Tibial nerve (tissue), 4 donors: ENCODE data around the gene OR8U1. TPM values are rescaled to one million over a fixed set of nuclear protein-coding genes. Genes with fewer than 3 reads are reported as not detected.
"Not testable (repeated sequence)": the region's sequence is repeated elsewhere in the genome, so short reads cannot be mapped to it uniquely, and the experiment has no call there.

Experiments
- DNase-seq, 2 donors: peaks; one replicate each; pipeline ENCODE4 v3.0.0-alpha.2; 2019; ENCODE audit warnings: low spot score in 2 of 2
- H3K27ac ChIP-seq, 4 donors: fragments of 200-600 bp; sonication (generic) in 3 of 4; one replicate each; pipeline ENCODE4 v1.5.1; 2017 to 2019; ENCODE audit warnings: mild to moderate bottlenecking in 1 of 4
- H3K27me3 ChIP-seq, 2 donors: fragments of 200-600 bp; sonication (generic) in 1 of 2; one replicate each; pipeline versions ENCODE4 v1.5.1 to v1.6.0; 2017 to 2019
- H3K36me3 ChIP-seq, 3 donors: fragments of 200-600 bp; sonication (generic); one replicate each; pipeline ENCODE4 v1.5.1; 2018 to 2019
- H3K4me1 ChIP-seq, 4 donors: fragments of 200-600 bp; sonication (generic) in 3 of 4; one replicate each; pipeline ENCODE4 v1.5.1; 2017 to 2019
- H3K4me3 ChIP-seq, 4 donors: fragments of 200-600 bp; sonication (generic) in 3 of 4; one replicate each; pipeline ENCODE4 v1.5.1; 2017 to 2019; ENCODE audit warnings: mild to moderate bottlenecking in 1 of 4, moderate library complexity in 1 of 4
- H3K9me3 ChIP-seq, 4 donors: fragments of 200-600 bp; sonication (generic) in 3 of 4; one replicate each; pipeline ENCODE4 v1.5.1; 2017 to 2019
- EP300 ChIP-seq, 2 donors: sonication (generic); formaldehyde crosslinking; IDR thresholded peaks; one replicate each; pipeline ENCODE4 v1.6.1; 2017; ENCODE audit warnings: antibody characterized with exemption in 2 of 2, mild to moderate bottlenecking in 1 of 2
- POLR2A ChIP-seq, 2 donors: fragments of 450-650 bp; IDR thresholded peaks; one replicate each; pipeline ENCODE4 v1.6.1; 2017; ENCODE audit warnings: antibody characterized with exemption in 2 of 2, mild to moderate bottlenecking in 2 of 2, moderate library complexity in 2 of 2
- WGBS, 2 donors: methylation state at CpG; one replicate each; pipeline ENCODE4 v1.1.5; 2018; 5-methylcytosine and 5-hydroxymethylcytosine counted together
- total RNA-seq, 4 donors: library from RNA; depleted of rRNA; stranded (reverse); fragments of >200 nt; gene quantifications; one replicate each; pipeline ENCODE4 v1.1.0, GENCODE V29; 2016
- TF ChIP-seq, protein P1 (sequence below), 5 experiments: fragments of 200-600 bp in 3 of 5; fragments of 450-650 bp in 2 of 5; sonication (generic) in 3 of 5; IDR thresholded peaks; one replicate each; pipeline ENCODE4 v1.5.1; 2016 to 2019; ENCODE audit warnings: antibody characterized with exemption in 5 of 5, mild to moderate bottlenecking in 3 of 5, moderate library complexity in 2 of 5

Gene OR8U1
- total RNA-seq, 4 donors from 2014 or later, result not detected

- WGBS, 2 donors, result 85% methylated on average over 2 of the region's 2 CpGs
- no peak for DNase-seq
- Histone ChIP-seq H3K27ac (no peak within 1 kb of the TSS), H3K27me3 (no peaks in the 10 kb centered on the region), H3K9me3 (no peaks in the 10 kb centered on the region), H3K4me3 (no peak within 1 kb of the TSS), H3K4me1 (no peaks in the 10 kb centered on the region), H3K36me3 (no peaks in the 10 kb centered on the region)
- TF ChIP-seq, protein P1, sequence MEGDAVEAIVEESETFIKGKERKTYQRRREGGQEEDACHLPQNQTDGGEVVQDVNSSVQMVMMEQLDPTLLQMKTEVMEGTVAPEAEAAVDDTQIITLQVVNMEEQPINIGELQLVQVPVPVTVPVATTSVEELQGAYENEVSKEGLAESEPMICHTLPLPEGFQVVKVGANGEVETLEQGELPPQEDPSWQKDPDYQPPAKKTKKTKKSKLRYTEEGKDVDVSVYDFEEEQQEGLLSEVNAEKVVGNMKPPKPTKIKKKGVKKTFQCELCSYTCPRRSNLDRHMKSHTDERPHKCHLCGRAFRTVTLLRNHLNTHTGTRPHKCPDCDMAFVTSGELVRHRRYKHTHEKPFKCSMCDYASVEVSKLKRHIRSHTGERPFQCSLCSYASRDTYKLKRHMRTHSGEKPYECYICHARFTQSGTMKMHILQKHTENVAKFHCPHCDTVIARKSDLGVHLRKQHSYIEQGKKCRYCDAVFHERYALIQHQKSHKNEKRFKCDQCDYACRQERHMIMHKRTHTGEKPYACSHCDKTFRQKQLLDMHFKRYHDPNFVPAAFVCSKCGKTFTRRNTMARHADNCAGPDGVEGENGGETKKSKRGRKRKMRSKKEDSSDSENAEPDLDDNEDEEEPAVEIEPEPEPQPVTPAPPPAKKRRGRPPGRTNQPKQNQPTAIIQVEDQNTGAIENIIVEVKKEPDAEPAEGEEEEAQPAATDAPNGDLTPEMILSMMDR (IDR thresholded peaks at IDR 0.05), result no peak
- TF ChIP-seq EP300 (IDR thresholded peaks at IDR 0.05), result no peak
- no peak for TF ChIP-seq POLR2A (IDR thresholded peaks at IDR 0.05)
Observed at GRCh38 chr11:56353991-56354390, 21.4 kb upstream of the OR8U1 start, which contains the start of gene OR8J1. Gene OR8J1, plus strand, starts transcription at chr11:56354291. Its CDS starts 5,956 bp downstream, at chr11:56360247.

GRCh38 chr11:56380120-56380519 lies 4.7 kb downstream of the OR8U1 start:
- H3K9me3 ChIP-seq, result no peaks in the 10 kb centered on the region
- H3K27me3 ChIP-seq, result no peaks in the 10 kb centered on the region
- H3K4me3 ChIP-seq, result no peak overlapping the region
- TF ChIP-seq EP300 (IDR thresholded peaks at IDR 0.05) (no peak), POLR2A (IDR thresholded peaks at IDR 0.05) (no peak)
- TF ChIP-seq, protein P1 (IDR thresholded peaks at IDR 0.05), result no peak
- no peaks in the 10 kb centered on the region for H3K4me1 ChIP-seq
- H3K27ac ChIP-seq, result no peak overlapping the region
- 84 to 90% methylated on average over 2 of the region's 2 CpGs for WGBS, 2 donors
- H3K36me3 ChIP-seq, result no peaks in the 10 kb centered on the region
- DNase-seq, result no peak

DNA sequence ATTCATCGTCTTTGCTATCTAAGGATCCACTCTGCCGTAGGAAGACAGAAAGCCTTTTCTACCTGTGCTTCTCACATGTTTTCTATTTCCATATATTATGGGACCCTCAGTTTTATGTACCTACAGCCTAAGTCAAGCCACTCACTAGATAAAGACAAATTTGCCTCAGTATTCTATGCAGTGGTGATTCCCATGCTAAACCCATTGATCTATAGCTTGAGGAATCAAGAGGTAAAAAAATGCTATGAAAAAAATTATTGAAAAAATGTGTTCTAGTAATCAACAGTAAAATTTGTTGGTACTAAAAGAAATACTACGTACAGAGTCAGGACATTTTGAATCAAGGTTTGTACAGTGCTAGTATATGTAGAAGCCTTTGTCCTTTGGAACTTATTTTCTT lies 19.0 kb downstream of the OR8U1 start:
- Histone ChIP-seq H3K4me1 (no peaks in the 10 kb centered on the region), H3K9me3 (no peaks in the 10 kb centered on the region), H3K27me3 (no peaks in the 10 kb centered on the region), H3K4me3 (no peak overlapping the region), H3K36me3 (no peaks in the 10 kb centered on the region), H3K27ac (no peak overlapping the region)
- DNase-seq, result no peak
- 93 to 94% methylated on average over 3 of the region's 3 CpGs for WGBS, 2 donors
- TF ChIP-seq, protein P1 (IDR thresholded peaks at IDR 0.05), result no peak

- 55 to 57% methylated on average over 3 of the region's 3 CpGs for WGBS, 2 donors
- no peak overlapping the region for H3K27ac ChIP-seq
Observed at GRCh38 chr11:56396047-56396446, 20.6 kb downstream of the OR8U1 start.

DNA sequence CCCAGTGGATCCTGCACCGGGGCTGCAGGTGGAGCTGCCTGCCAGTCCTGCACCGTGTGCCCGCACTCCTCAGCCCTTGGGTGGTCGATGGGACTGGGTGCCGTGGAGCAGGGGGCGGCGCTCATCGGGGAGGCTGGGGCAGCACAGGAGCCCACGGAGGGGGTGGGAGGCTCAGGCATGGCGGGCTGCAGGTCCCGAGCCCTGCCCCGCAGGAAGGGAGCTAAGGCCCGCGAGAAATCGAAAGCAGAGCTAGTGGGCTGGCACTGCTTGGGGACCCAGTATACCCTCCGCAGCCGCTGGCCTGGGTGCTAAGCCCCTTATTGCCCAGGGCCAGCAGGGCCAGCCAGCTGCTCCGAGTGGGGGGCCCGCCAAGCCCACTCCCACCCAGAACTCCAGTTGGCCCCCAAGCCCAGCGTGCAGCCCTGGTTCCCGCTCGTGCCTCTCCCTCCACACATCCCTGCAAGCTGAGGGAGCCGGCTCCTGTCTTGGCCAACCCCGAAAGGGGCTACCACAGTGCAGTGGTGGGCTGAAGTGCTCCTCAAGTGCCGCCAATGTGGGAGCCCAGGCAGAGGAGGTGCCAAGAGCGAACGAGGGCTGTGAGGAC lies 26.5 kb downstream of the OR8U1 start:
- not testable (repeated sequence) for H3K4me3 ChIP-seq, DNase-seq, H3K27me3 ChIP-seq, H3K36me3 ChIP-seq, H3K27ac ChIP-seq, H3K4me1 ChIP-seq, H3K9me3 ChIP-seq
- 84 to 85% methylated on average over 18 to 23 of the region's 27 CpGs for WGBS, 2 donors

More at GRCh38 chr11:56396047-56396446, 20.6 kb downstream of the OR8U1 start:
- no peaks in the 10 kb centered on the region for H3K36me3 ChIP-seq
- no peaks in the 10 kb centered on the region for H3K9me3 ChIP-seq
- TF ChIP-seq, protein P1 (IDR thresholded peaks at IDR 0.05), result no peak
- TF ChIP-seq EP300 (IDR thresholded peaks at IDR 0.05), result no peak
- TF ChIP-seq POLR2A (IDR thresholded peaks at IDR 0.05), result no peak
- no peaks in the 10 kb centered on the region for H3K27me3 ChIP-seq
- DNase-seq, result no peak
- no peaks in the 10 kb centered on the region for H3K4me1 ChIP-seq
- no peak overlapping the region for H3K4me3 ChIP-seq

DNA sequence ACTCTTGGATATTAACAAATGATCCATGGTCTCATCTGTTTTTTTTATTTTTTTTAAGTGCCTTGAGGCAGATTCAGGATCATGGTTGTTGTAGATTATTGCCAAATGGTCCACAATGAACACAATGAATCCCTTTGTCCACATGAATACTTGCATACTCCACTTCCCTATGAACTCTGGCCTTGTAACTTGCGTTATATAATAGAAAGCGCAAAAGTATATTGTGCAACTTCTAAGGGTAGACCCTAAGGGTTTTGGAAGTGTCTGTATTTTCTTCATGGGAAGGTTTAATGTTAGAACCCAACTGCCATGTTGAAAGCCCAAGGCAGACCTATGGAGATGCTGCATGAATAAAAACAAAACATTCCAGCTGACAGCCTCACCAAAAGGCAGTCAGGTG lies 29.0 kb downstream of the OR8U1 start:
- H3K9me3 ChIP-seq, result no peaks in the 10 kb centered on the region
- no peaks in the 10 kb centered on the region for H3K36me3 ChIP-seq
- H3K4me3 ChIP-seq, result no peak overlapping the region
- TF ChIP-seq EP300 (IDR thresholded peaks at IDR 0.05) (no peak), POLR2A (IDR thresholded peaks at IDR 0.05) (no peak)
- TF ChIP-seq, protein P1 (IDR thresholded peaks at IDR 0.05), result no peak
- DNase-seq, result no peak
- H3K4me1 ChIP-seq, result no peaks in the 10 kb centered on the region
- 40 to 42% methylated on average over 2 of the region's 2 CpGs for WGBS, 2 donors
- no peak overlapping the region for H3K27ac ChIP-seq
- H3K27me3 ChIP-seq, result no peaks in the 10 kb centered on the region
